CD14-positive monocyte (primary cell): Measurements from ENCODE around the gene ASB16. TPM values are rescaled to one million over a fixed set of nuclear protein-coding genes. Genes with fewer than 3 reads are reported as not detected.

ENCODE experiments used
- DNase-seq, 3 donors: peaks; one replicate each; pipeline ENCODE4 v3.0.0-alpha.2; 2011 to 2022
- H2AFZ ChIP-seq: 2 replicates; pipeline ENCODE4 v1.6.0; 2012; ENCODE audit warnings: mild to moderate bottlenecking, low read depth, low read length, inconsistent platforms; ENCODE audit not compliant: insufficient read depth, poor library complexity, severe bottlenecking
- H3K27ac ChIP-seq, 2 donors: 1 replicate in 1 of 2; 2 replicates in 1 of 2; pipeline ENCODE4 v1.5.1; 2012 to 2013; ENCODE audit warnings: low read length in 2 of 2, control low read depth in 1 of 2, inconsistent platforms in 1 of 2, low read depth in 1 of 2, mild to moderate bottlenecking in 1 of 2
- H3K27me3 ChIP-seq, 2 donors: one replicate each; pipeline versions ENCODE4 v1.6.0 to v1.6.1; 2011 to 2013; ENCODE audit warnings: low read length in 2 of 2; ENCODE audit not compliant: control insufficient read depth in 2 of 2, insufficient read depth in 2 of 2
- H3K36me3 ChIP-seq, 2 donors: replicated peaks in 1 of 2; 1 replicate in 1 of 2; 2 replicates in 1 of 2; pipeline versions ENCODE4 v1.5.1 to v1.6.1; 2012 to 2013; ENCODE audit warnings: low read length in 2 of 2, control low read depth in 1 of 2, inconsistent platforms in 1 of 2, mild to moderate bottlenecking in 1 of 2; ENCODE audit not compliant: insufficient read depth in 2 of 2, control insufficient read depth in 1 of 2
- H3K4me1 ChIP-seq, 2 donors: 1 replicate in 1 of 2; 2 replicates in 1 of 2; pipeline versions ENCODE4 v1.5.1 to v1.6.1; 2012 to 2013; ENCODE audit warnings: low read length in 2 of 2, control low read depth in 1 of 2, inconsistent platforms in 1 of 2, mild to moderate bottlenecking in 1 of 2, moderate library complexity in 1 of 2; ENCODE audit not compliant: insufficient read depth in 2 of 2, control insufficient read depth in 1 of 2
- H3K4me2 ChIP-seq: replicated peaks from 2 replicates; pipeline ENCODE3; 2012; ENCODE audit warnings: low read length, moderate library complexity, mild to moderate bottlenecking; ENCODE audit not compliant: poor library complexity, severe bottlenecking; ENCODE audit errors: extremely low read depth
- H3K4me3 ChIP-seq, 3 experiments: fragments of 200-600 bp in 1 of 3; sonication (generic) in 1 of 3; replicated peaks in 1 of 3; 1 replicate in 2 of 3; 2 replicates in 1 of 3; pipeline ENCODE4 v1.5.1; 2011 to 2013; ENCODE audit warnings: low read length in 3 of 3, mild to moderate bottlenecking in 3 of 3, control low read depth in 2 of 3, low read depth in 2 of 3, inconsistent platforms in 1 of 3, moderate library complexity in 1 of 3
- H3K79me2 ChIP-seq: 2 replicates; pipeline ENCODE4 v1.6.0; 2012; ENCODE audit warnings: mild to moderate bottlenecking, control low read depth, inconsistent platforms, low read length, moderate library complexity; ENCODE audit not compliant: insufficient read depth
- H3K9ac ChIP-seq: 2 replicates; pipeline ENCODE4 v1.6.0; 2017; ENCODE audit warnings: low read length, mild to moderate bottlenecking; ENCODE audit not compliant: insufficient read depth, poor library complexity, severe bottlenecking
- H3K9me3 ChIP-seq, 2 donors: replicated peaks in 1 of 2; 1 replicate in 1 of 2; 2 replicates in 1 of 2; pipeline versions ENCODE4 v1.5.1 to v1.6.1; 2012 to 2013; ENCODE audit warnings: low read length in 2 of 2, control low read depth in 1 of 2; ENCODE audit not compliant: control insufficient read depth in 1 of 2, insufficient read depth in 1 of 2
- H4K20me1 ChIP-seq: 2 replicates; pipeline ENCODE4 v1.6.0; 2012; ENCODE audit warnings: mild to moderate bottlenecking, low read length, control low read depth, moderate library complexity; ENCODE audit not compliant: insufficient read depth
- H3K27ac Mint-ChIP-seq, 7 donors: one replicate each; pipeline ENCODE4 v1.8.0; 2020; ENCODE audit warnings: mild to moderate bottlenecking in 7 of 7, mixed read lengths in 7 of 7, moderate library complexity in 6 of 7, inconsistent platforms in 2 of 7
- H3K27me3 Mint-ChIP-seq, 3 donors: one replicate each; pipeline ENCODE4 v1.8.0; 2021 to 2022; ENCODE audit warnings: low read depth in 3 of 3, mild to moderate bottlenecking in 3 of 3, mixed read lengths in 3 of 3, moderate library complexity in 3 of 3, inconsistent platforms in 1 of 3
- H3K36me3 Mint-ChIP-seq, 2 donors: one replicate each; pipeline ENCODE4 v1.8.0; 2020; ENCODE audit warnings: mixed read lengths in 2 of 2, inconsistent platforms in 1 of 2, mild to moderate bottlenecking in 1 of 2
- H3K4me1 Mint-ChIP-seq: one replicate; pipeline ENCODE4 v1.8.0; 2020; ENCODE audit warnings: mild to moderate bottlenecking, mixed read lengths
- H3K4me3 Mint-ChIP-seq, 2 donors: one replicate each; pipeline ENCODE4 v1.8.0; 2020; ENCODE audit warnings: mild to moderate bottlenecking in 2 of 2, mixed read lengths in 2 of 2, moderate library complexity in 1 of 2
- H3K9me3 Mint-ChIP-seq, 7 donors: one replicate each; pipeline ENCODE4 v1.8.0; 2020 to 2022; ENCODE audit warnings: mixed read lengths in 7 of 7, mild to moderate bottlenecking in 6 of 7, moderate library complexity in 6 of 7, inconsistent platforms in 2 of 7
- WGBS: methylation state at CpG from one replicate; pipeline ENCODE4 v1.1.5; 2013; ENCODE audit warnings: missing lambda C conversion rate; ENCODE audit not compliant: insufficient coverage; 5-methylcytosine and 5-hydroxymethylcytosine counted together
- intact Hi-C, 2 donors: fragments of 100-400 bp; cut with micrococcal nuclease; formaldehyde crosslinking; loops; one replicate each; pipeline versions ENCODE4 v1.15.0 to v1.15.1; 2023
- polyA plus RNA-seq, 3 donors: library from polyadenylated mRNA; depleted of rRNA in 1 of 3; unstranded in 2 of 3; stranded (reverse) in 1 of 3; fragments of 300-500 nt in 2 of 3; fragments of >200 nt in 1 of 3; fragmentation: Illumina TruSeq in 2 of 3; gene quantifications; 1 replicate in 2 of 3; 2 replicates in 1 of 3; pipeline ENCODE4 v1.2.3, GENCODE V29; 2012 to 2021
- TF ChIP-seq, protein P1 (sequence below): fragments of 200-600 bp; IDR thresholded peaks from one replicate; pipeline ENCODE4 v1.8.0; 2022; ENCODE audit warnings: antibody characterized with exemption, mild to moderate bottlenecking

The ASB16 gene
- polyA plus RNA-seq, 3 donors = not detected

- no peak overlapping the region for H3K4me3 Mint-ChIP-seq
- peaks cover 37% of the 10 kb centered on the region for H3K4me1 Mint-ChIP-seq
- DNase-seq = no peak
- H3K27ac Mint-ChIP-seq = peak overlapping the region in 1 of 7 donors; percentile 72
- intact Hi-C loops = loop anchor here (5.0 kb wide), 1 partner anchor 42 kb away; the partner anchor contains the start of gene TMUB2 (in 2 of the 2)
- Histone ChIP-seq H2AFZ (no peak overlapping the region), H3K27me3 (no peaks in the 10 kb centered on the region), H3K9ac (no peak overlapping the region), H3K4me1 (peaks cover 26 to 27% of the 10 kb centered on the region in 2 donors), H3K27ac (no peak overlapping the region), H3K4me2 (no peak overlapping the region), H3K9me3 (no peaks in the 10 kb centered on the region), H3K79me2 (peaks cover 24% of the 10 kb centered on the region), H3K36me3 (peaks cover 0 to 15% of the 10 kb centered on the region in 2 donors), H3K4me3 (no peak overlapping the region), H4K20me1 (no peaks in the 10 kb centered on the region)
- 80% methylated on average over 1 of the region's 7 CpGs for WGBS
- peaks cover 6 to 18% of the 10 kb centered on the region in 2 donors for H3K36me3 Mint-ChIP-seq
- TF ChIP-seq, protein P1, sequence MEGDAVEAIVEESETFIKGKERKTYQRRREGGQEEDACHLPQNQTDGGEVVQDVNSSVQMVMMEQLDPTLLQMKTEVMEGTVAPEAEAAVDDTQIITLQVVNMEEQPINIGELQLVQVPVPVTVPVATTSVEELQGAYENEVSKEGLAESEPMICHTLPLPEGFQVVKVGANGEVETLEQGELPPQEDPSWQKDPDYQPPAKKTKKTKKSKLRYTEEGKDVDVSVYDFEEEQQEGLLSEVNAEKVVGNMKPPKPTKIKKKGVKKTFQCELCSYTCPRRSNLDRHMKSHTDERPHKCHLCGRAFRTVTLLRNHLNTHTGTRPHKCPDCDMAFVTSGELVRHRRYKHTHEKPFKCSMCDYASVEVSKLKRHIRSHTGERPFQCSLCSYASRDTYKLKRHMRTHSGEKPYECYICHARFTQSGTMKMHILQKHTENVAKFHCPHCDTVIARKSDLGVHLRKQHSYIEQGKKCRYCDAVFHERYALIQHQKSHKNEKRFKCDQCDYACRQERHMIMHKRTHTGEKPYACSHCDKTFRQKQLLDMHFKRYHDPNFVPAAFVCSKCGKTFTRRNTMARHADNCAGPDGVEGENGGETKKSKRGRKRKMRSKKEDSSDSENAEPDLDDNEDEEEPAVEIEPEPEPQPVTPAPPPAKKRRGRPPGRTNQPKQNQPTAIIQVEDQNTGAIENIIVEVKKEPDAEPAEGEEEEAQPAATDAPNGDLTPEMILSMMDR = no peak
- H3K9me3 Mint-ChIP-seq = no peaks in the 10 kb centered on the region
- peaks cover 0 to 1% (median 1%) of the 10 kb centered on the region in 3 donors for H3K27me3 Mint-ChIP-seq
Measured at GRCh38 chr17:44144966-44145739, 25.4 kb upstream of the ASB16 start.

DNA sequence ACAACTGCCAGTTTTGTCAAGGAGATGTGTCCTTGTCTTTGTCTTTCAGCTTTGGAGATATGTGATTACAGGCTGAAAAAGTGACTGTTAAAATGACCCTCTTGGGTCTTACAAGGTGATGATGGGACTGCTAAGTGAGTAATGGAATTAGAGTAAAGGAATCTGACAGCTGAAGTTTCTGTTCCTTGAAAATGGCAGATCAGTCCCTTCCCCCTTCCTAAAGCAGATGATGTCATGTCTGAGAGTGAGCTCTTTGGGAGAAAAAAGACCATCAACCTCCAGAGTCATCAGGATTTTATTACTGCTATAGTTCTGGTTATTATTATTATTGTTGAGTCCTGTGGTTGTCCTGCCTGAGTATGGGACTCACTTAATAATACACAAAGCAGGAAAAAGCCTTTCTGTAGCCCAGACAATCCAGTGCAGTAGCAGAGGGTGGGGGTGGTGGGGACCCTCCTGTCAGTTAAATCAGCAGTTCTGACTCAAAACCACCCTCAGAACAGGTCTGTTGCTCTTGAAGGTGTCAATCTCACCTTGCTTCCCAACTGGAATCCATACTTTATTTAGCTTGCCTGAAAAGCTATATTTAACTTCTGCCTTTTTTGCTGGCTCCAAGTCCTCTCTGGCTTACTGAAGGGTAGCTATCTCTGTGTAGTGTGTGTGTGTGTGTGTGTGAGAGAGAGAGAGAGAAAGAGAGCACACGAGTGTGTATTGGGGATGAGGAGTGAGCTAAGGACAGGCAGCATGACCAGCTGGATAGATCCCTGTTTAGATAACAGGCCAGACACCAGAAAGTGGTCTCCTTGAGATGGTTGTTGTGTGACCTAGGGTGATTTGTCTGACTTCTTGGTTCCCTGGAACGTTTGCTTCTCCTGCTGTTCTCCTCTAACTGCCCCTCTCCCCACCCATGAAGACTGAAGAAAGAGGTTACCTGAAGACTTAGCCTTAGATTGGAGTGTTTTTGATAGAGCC lies 23.8 kb upstream of the ASB16 start:
- H4K20me1 ChIP-seq = no peaks in the 10 kb centered on the region
- Mint-ChIP-seq H3K36me3 (peaks cover 6 to 21% of the 10 kb centered on the region in 2 donors), H3K9me3 (no peaks in the 10 kb centered on the region), H3K27ac (peak overlapping the region in 2 of 7 donors; percentile 64 to 73), H3K4me3 (no peak overlapping the region), H3K4me1 (peaks cover 39% of the 10 kb centered on the region), H3K27me3 (peaks cover 0 to 2% (median 1%) of the 10 kb centered on the region in 3 donors)
- peaks cover 0 to 15% of the 10 kb centered on the region in 2 donors for H3K36me3 ChIP-seq
- H3K9ac ChIP-seq = no peak overlapping the region
- peak overlapping the region in 1 of 2 donors; percentile 41 for H3K27ac ChIP-seq
- no peak overlapping the region for H3K4me2 ChIP-seq
- intact Hi-C loops = no loop called here
- TF ChIP-seq, protein P1 = no peak
- H3K79me2 ChIP-seq = peaks cover 36% of the 10 kb centered on the region
- H3K9me3 ChIP-seq = no peaks in the 10 kb centered on the region
- no peaks in the 10 kb centered on the region for H3K27me3 ChIP-seq
- peaks cover 26 to 27% of the 10 kb centered on the region in 2 donors for H3K4me1 ChIP-seq
- DNase-seq = peak in 1 of 3 donors; percentile 45
- no peak overlapping the region for H2AFZ ChIP-seq
- no CpG with 5 or more reads among the region's 2 CpGs for WGBS
- no peak overlapping the region for H3K4me3 ChIP-seq
